Calu3 (cell line): Measurements from ENCODE around the gene CYBC1. TPM values are rescaled to one million over a fixed set of nuclear protein-coding genes. Genes with fewer than 3 reads are reported as not detected.

Experiments
- BruUV-seq: library from RNA; stranded (reverse); fragments of 400-500 nt; replicated peaks from 2 replicates; lab custom pipeline; 2021; lab: Mats Ljungman, UMichigan
- CTCF ChIA-PET: fragments of 300-600 bp; sonication (Branson Sonifier 250); formaldehyde crosslinking; loops from one replicate; lab custom pipeline; 2022; ENCODE audit warnings: antibody characterized with exemption; lab: Charles Lee
- DNase-seq: peaks from one replicate; pipeline ENCODE4 v3.0.0; 2022
- H3K27ac Mint-ChIP-seq: one replicate; pipeline ENCODE4 v1.8.0; 2022; ENCODE audit warnings: mixed read lengths; ENCODE audit not compliant: unreplicated experiment
- H3K27me3 Mint-ChIP-seq: one replicate; pipeline ENCODE4 v1.8.0; 2022; ENCODE audit warnings: mixed read lengths; ENCODE audit not compliant: unreplicated experiment
- H3K36me3 Mint-ChIP-seq: one replicate; pipeline ENCODE4 v1.8.0; 2022; ENCODE audit warnings: mild to moderate bottlenecking, moderate library complexity, mixed read lengths; ENCODE audit not compliant: insufficient read depth, unreplicated experiment
- H3K4me1 Mint-ChIP-seq: one replicate; pipeline ENCODE4 v1.8.0; 2022; ENCODE audit warnings: mild to moderate bottlenecking, low read depth, mixed read lengths; ENCODE audit not compliant: unreplicated experiment
- H3K4me3 Mint-ChIP-seq: one replicate; pipeline ENCODE4 v1.8.0; 2022; ENCODE audit warnings: mild to moderate bottlenecking, low read depth, moderate library complexity, mixed read lengths; ENCODE audit not compliant: unreplicated experiment
- H3K9me3 Mint-ChIP-seq: one replicate; pipeline ENCODE4 v1.8.0; 2022; ENCODE audit warnings: low read depth, mixed read lengths; ENCODE audit not compliant: unreplicated experiment
- CTCF ChIP-seq: fragments of 200-600 bp; IDR thresholded peaks from one replicate; pipeline ENCODE4 v1.8.0; 2022; ENCODE audit warnings: antibody characterized with exemption; ENCODE audit not compliant: unreplicated experiment
- intact Hi-C: fragments of 100-400 bp; cut with micrococcal nuclease; formaldehyde crosslinking; loops from one replicate; pipeline ENCODE4 v1.10.0; 2022; ENCODE audit not compliant: unreplicated experiment
- total RNA-seq: library from RNA; stranded (reverse); gene quantifications from 2 replicates; pipeline ENCODE4 v1.2.3, GENCODE V29; 2022

The CYBC1 gene
- total RNA-seq, 1 experiment from 2014 or later, result 80.3 TPM

- CTCF ChIA-PET, result no interaction called here
- Mint-ChIP-seq H3K27ac (no peak overlapping the region), H3K9me3 (no peaks in the 10 kb centered on the region), H3K27me3 (no peaks in the 10 kb centered on the region), H3K36me3 (peaks cover 31% of the 10 kb centered on the region), H3K4me1 (peaks cover 9% of the 10 kb centered on the region), H3K4me3 (no peak overlapping the region)
- DNase-seq, result no peak
- no TSS peak for BruUV-seq
- no peak for TF ChIP-seq CTCF
- intact Hi-C loops, result loop anchor here (5.0 kb wide), 1 partner anchor 61 kb away; no protein-coding TSS in a partner anchor
Observed at GRCh38 chr17:82491533-82491932, 41.0 kb upstream of the CYBC1 start.

GRCh38 chr17:82491196-82491530 is 40.6 kb upstream of the CYBC1 start:
- H3K27ac Mint-ChIP-seq, result no peak overlapping the region
- intact Hi-C loops, result loop anchor here (5.0 kb wide), 1 partner anchor 61 kb away; no protein-coding TSS in a partner anchor
- peaks cover 32% of the 10 kb centered on the region for H3K36me3 Mint-ChIP-seq
- H3K9me3 Mint-ChIP-seq, result no peaks in the 10 kb centered on the region
- H3K4me1 Mint-ChIP-seq, result peaks cover 9% of the 10 kb centered on the region
- no peak for DNase-seq
- H3K4me3 Mint-ChIP-seq, result no peak overlapping the region
- CTCF ChIA-PET, result no interaction called here
- TF ChIP-seq CTCF, result no peak
- no TSS peak for BruUV-seq
- no peaks in the 10 kb centered on the region for H3K27me3 Mint-ChIP-seq

- peaks cover 37% of the 10 kb centered on the region for H3K36me3 Mint-ChIP-seq
- no peak for TF ChIP-seq CTCF
- H3K27me3 Mint-ChIP-seq, result no peaks in the 10 kb centered on the region
- H3K27ac Mint-ChIP-seq, result no peak overlapping the region
- no peak for DNase-seq
- peaks cover 9% of the 10 kb centered on the region for H3K4me1 Mint-ChIP-seq
- BruUV-seq, result no TSS peak
- CTCF ChIA-PET, result no interaction called here
- H3K9me3 Mint-ChIP-seq, result no peaks in the 10 kb centered on the region
- H3K4me3 Mint-ChIP-seq, result no peak overlapping the region
- intact Hi-C loops, result loop anchor here (5.0 kb wide), 1 partner anchor 62 kb away; no protein-coding TSS in a partner anchor
Observed at GRCh38 chr17:82490512-82491195, 40.1 kb upstream of the CYBC1 start.

GRCh38 chr17:82489851-82490511 is 39.4 kb upstream of the CYBC1 start:
- H3K36me3 Mint-ChIP-seq, result peaks cover 39% of the 10 kb centered on the region
- H3K4me3 Mint-ChIP-seq, result no peak overlapping the region
- no peak for DNase-seq
- no TSS peak for BruUV-seq
- TF ChIP-seq CTCF, result no peak
- CTCF ChIA-PET, result no interaction called here
- H3K27me3 Mint-ChIP-seq, result no peaks in the 10 kb centered on the region
- intact Hi-C loops, result loop anchor here (5.0 kb wide), 1 partner anchor 62 kb away; no protein-coding TSS in a partner anchor
- peaks cover 9% of the 10 kb centered on the region for H3K4me1 Mint-ChIP-seq
- no peaks in the 10 kb centered on the region for H3K9me3 Mint-ChIP-seq
- no peak overlapping the region for H3K27ac Mint-ChIP-seq
